HFF-Myc (cell line): ENCODE measurements around the gene FOXN3.
A peak's percentile ranks its signal among the peaks of the same experiment; 100 is the strongest.

Source experiments
- DNase-seq: peaks from one replicate; pipeline ENCODE4 v3.0.0-alpha.2; 2011; ENCODE audit warnings: low read depth; ENCODE audit errors: extremely low read depth
- H3K4me3 ChIP-seq: replicated peaks from 2 replicates; pipeline ENCODE4 v1.5.1; 2011; ENCODE audit warnings: low read depth, mild to moderate bottlenecking, control low read depth, low read length
- CTCF ChIP-seq: IDR thresholded peaks from 2 replicates; pipeline ENCODE4 v1.5.1; 2012; ENCODE audit warnings: mild to moderate bottlenecking, low read depth, low read length, control low read depth; ENCODE audit errors: missing control alignments

Gene FOXN3

GRCh38 chr14:89401761-89402160, 15.3 kb downstream of the FOXN3 start:
- no peak overlapping the region for H3K4me3 ChIP-seq
- no peak for DNase-seq
- TF ChIP-seq CTCF = no peak

- TF ChIP-seq CTCF = no peak
- H3K4me3 ChIP-seq = no peak overlapping the region
- no peak for DNase-seq
These were observed 15.8 kb downstream of the FOXN3 start for GRCh38 chr14:89401241-89401640.

- TF ChIP-seq CTCF = no peak
- no peak overlapping the region for H3K4me3 ChIP-seq
- no peak for DNase-seq
These were observed 16.5 kb downstream of the FOXN3 start for GRCh38 chr14:89400529-89400928.

GRCh38 chr14:89399594-89400068, 17.4 kb downstream of the FOXN3 start:
- H3K4me3 ChIP-seq = no peak overlapping the region
- DNase-seq = peak; percentile 72
- TF ChIP-seq CTCF = no peak

GRCh38 chr14:89399157-89399556, 17.9 kb downstream of the FOXN3 start:
- no peak for TF ChIP-seq CTCF
- H3K4me3 ChIP-seq = no peak overlapping the region
- DNase-seq = no peak

- no peak for DNase-seq
- no peak overlapping the region for H3K4me3 ChIP-seq
- TF ChIP-seq CTCF = no peak
These were observed 19.3 kb downstream of the FOXN3 start for GRCh38 chr14:89397569-89398230.

- H3K4me3 ChIP-seq = no peak overlapping the region
- DNase-seq = no peak
- TF ChIP-seq CTCF = no peak
These were observed 22.1 kb downstream of the FOXN3 start for GRCh38 chr14:89394972-89395371.
